ENCODE data around the gene TMEM132C. TPM values are rescaled to one million over a fixed set of nuclear protein-coding genes. Genes with fewer than 3 reads are reported as not detected.
A peak's percentile ranks its signal among the peaks of the same experiment; 100 is the strongest.

TMEM132C gene
- total RNA-seq, 1 donor from 2014 or later, result 0.64 TPM

DNA sequence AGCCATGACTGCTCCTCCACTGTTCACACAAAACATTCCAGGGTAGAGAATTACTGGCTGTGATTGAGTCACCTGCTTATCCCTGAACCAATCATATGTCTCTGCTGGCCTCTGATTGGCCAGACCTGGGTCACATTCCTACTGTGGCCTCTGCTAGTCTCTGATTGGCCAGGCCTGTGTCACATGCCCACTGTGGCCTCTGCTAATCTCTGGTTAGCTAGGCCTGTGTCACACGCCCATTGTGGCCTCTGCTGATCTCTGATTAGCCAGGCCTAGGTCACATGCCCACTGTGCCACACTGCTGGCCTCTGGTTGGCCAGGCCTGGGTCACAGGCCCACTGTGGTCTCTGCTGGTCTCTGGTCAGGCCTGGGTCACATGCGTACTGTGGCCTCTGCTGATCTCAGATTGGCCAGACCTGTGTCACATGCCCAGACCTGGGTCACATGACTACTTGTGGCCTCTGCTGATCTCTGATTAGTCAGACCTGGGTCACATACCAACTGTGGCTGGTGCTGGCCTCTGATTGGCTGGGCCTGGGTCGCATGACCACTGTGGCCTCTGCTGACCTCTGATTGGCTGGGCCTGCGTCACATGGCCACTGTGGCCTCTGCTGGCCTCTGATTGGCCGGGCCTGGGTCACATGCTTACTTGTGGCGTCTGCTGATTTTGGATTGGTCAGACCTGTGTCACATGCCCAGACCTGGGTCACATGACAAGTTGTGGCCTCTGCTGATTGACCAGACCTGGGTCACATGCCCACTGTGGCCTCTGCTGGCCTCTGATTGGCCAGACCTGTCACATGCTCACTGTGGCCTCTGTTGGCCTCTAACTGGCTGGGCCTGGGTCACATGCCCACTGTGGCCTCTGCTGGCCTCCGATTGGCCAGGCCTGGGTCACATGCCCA, 305.2 kb downstream of the TMEM132C start:
- Histone ChIP-seq H3K27ac (no peak overlapping the region), H3K4me1 (no peaks in the 10 kb centered on the region), H3K27me3 (no peaks in the 10 kb centered on the region), H3K4me3 (no peak overlapping the region), H3K9me3 (no peaks in the 10 kb centered on the region), H3K36me3 (no peaks in the 10 kb centered on the region)
- ATAC-seq (peak; percentile 26), DNase-seq (no peak)
- intact Hi-C loops (cut with DNase I), result no loop called here
- TF ChIP-seq, protein P1, sequence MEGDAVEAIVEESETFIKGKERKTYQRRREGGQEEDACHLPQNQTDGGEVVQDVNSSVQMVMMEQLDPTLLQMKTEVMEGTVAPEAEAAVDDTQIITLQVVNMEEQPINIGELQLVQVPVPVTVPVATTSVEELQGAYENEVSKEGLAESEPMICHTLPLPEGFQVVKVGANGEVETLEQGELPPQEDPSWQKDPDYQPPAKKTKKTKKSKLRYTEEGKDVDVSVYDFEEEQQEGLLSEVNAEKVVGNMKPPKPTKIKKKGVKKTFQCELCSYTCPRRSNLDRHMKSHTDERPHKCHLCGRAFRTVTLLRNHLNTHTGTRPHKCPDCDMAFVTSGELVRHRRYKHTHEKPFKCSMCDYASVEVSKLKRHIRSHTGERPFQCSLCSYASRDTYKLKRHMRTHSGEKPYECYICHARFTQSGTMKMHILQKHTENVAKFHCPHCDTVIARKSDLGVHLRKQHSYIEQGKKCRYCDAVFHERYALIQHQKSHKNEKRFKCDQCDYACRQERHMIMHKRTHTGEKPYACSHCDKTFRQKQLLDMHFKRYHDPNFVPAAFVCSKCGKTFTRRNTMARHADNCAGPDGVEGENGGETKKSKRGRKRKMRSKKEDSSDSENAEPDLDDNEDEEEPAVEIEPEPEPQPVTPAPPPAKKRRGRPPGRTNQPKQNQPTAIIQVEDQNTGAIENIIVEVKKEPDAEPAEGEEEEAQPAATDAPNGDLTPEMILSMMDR (IDR thresholded peaks at IDR 0.05), result no peak

DNA sequence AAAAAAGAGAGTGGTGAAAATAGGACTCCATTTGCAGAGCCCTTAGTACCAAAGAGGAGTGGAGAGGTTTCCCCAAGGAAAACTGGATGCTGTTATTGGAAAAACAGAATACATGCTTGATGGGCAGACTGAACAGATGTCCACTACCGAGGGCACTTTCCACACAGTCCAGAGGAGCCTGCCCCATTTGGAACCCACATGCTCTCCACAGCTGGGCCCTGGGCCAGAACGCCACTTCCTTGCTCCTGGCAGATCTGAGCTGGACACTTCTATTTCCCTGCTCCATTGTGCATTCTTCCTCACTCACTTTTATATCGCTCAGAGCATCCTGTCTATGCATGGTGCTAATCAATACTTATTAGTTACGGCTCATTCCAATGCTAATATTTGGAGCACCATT, 306.9 kb downstream of the TMEM132C start:
- H3K27me3 ChIP-seq, result no peaks in the 10 kb centered on the region
- ATAC-seq, result no peak
- no peak overlapping the region for H3K4me3 ChIP-seq
- TF ChIP-seq, protein P1 (IDR thresholded peaks at IDR 0.05), result no peak
- no peaks in the 10 kb centered on the region for H3K36me3 ChIP-seq
- H3K27ac ChIP-seq, result no peak overlapping the region
- DNase-seq, result no peak
- H3K9me3 ChIP-seq, result no peaks in the 10 kb centered on the region
- intact Hi-C loops (cut with DNase I), result no loop called here
- H3K4me1 ChIP-seq, result no peaks in the 10 kb centered on the region

DNA sequence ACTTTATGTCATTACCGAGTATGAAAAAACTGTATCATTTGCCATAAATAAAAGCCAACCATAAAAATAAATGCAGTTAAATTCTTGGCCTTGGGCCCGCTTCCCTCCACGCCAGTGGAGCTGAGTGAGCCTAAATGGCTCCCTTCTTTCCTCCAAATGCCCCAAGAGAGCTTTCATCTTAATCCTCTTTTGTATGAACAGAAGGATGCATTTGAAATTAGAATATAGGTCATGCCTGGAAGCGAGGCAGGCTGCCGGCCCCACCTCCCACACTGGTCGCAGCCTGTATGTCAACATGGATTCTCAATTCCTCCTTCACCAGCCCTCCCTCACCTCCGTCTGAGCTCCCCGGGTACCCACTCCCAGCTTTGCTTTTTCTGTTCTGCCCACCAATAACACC, 311.1 kb downstream of the TMEM132C start:
- DNase-seq (no peak), ATAC-seq (no peak)
- Histone ChIP-seq H3K27me3 (no peaks in the 10 kb centered on the region), H3K36me3 (no peaks in the 10 kb centered on the region), H3K9me3 (no peaks in the 10 kb centered on the region), H3K4me3 (no peak overlapping the region), H3K4me1 (no peaks in the 10 kb centered on the region), H3K27ac (no peak overlapping the region)
- intact Hi-C loops (cut with DNase I), result no loop called here
- TF ChIP-seq, protein P1 (IDR thresholded peaks at IDR 0.05), result no peak

DNA sequence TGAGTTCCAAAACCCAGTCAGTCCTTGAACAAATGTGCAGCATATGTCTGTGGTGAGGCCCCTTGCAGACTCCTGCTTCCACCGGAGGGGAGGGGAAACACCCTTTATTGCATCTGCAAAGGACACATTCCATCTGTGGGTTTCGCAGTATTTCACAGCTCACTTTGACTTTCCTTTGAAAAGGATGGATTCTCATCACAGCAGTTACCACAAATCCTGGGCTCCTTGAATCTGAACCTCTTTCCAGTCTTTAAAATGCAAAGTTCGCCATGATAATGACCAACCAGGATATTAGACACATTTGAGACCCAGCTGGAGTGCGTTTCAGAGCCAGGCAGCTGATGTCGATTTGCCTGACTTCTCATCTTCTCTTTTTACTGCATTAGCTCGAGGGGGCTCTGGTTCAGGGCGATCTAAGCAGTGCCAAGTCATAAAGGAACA, 314.4 kb downstream of the TMEM132C start:
- Histone ChIP-seq H3K4me1 (no peaks in the 10 kb centered on the region), H3K27ac (no peak overlapping the region), H3K4me3 (no peak overlapping the region), H3K36me3 (no peaks in the 10 kb centered on the region), H3K27me3 (no peaks in the 10 kb centered on the region), H3K9me3 (no peaks in the 10 kb centered on the region)
- intact Hi-C loops (cut with DNase I), result no loop called here
- DNase-seq, result no peak
- TF ChIP-seq, protein P1 (IDR thresholded peaks at IDR 0.05), result no peak
- ATAC-seq, result no peak

DNA sequence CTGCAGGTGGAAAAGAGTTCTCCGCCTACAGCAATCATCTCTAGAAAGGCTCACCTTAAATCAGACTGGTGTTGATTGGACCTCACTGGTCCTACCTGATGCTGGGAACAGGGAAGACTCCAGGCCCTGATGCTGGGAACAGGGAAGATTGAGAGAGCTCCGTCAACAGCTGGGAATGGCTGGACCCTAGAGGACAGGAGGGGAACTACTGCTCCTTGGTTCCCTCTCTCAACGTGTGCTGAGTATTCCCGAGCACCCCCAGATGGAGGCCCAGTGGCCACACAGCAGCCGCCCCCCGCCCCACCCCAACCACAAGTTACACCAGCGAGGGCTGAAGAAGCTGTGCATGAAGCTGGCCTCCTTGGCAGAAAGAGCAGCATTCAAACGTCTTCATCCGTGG, 316.5 kb downstream of the TMEM132C start:
- Histone ChIP-seq H3K27ac (no peak overlapping the region), H3K4me3 (no peak overlapping the region), H3K4me1 (no peaks in the 10 kb centered on the region), H3K36me3 (no peaks in the 10 kb centered on the region), H3K9me3 (no peaks in the 10 kb centered on the region), H3K27me3 (no peaks in the 10 kb centered on the region)
- intact Hi-C loops (cut with DNase I), result no loop called here
- no peak for ATAC-seq
- DNase-seq, result no peak
- TF ChIP-seq, protein P1 (IDR thresholded peaks at IDR 0.05), result no peak

All from upper lobe of right lung (tissue), 1 donor.